ENCODE results near the gene KLRF2.

DNA sequence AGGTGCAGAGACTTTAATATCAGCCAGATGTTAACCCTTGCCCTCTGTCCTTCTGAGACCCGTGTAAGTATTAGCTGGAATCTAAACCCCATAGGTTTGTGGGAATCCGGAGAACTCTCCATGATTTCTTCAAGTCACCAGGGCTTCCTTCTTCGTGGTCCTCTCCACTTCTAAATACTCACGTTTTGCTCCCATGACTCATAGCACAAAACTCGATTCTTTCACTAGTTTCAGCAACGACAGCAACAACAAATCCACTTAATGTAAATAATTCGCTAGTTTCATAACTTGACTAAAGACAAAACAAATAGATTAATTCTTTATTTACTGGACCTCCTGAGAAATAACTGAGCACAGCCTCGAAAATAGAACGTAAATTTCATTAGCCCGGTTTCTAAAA is 55.3 kb downstream of the KLRF2 start:
- TF ChIP-seq, protein P1, sequence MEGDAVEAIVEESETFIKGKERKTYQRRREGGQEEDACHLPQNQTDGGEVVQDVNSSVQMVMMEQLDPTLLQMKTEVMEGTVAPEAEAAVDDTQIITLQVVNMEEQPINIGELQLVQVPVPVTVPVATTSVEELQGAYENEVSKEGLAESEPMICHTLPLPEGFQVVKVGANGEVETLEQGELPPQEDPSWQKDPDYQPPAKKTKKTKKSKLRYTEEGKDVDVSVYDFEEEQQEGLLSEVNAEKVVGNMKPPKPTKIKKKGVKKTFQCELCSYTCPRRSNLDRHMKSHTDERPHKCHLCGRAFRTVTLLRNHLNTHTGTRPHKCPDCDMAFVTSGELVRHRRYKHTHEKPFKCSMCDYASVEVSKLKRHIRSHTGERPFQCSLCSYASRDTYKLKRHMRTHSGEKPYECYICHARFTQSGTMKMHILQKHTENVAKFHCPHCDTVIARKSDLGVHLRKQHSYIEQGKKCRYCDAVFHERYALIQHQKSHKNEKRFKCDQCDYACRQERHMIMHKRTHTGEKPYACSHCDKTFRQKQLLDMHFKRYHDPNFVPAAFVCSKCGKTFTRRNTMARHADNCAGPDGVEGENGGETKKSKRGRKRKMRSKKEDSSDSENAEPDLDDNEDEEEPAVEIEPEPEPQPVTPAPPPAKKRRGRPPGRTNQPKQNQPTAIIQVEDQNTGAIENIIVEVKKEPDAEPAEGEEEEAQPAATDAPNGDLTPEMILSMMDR (IDR thresholded peaks at IDR 0.05 in 8 of 11, conservative IDR thresholded peaks at IDR 0.05 in 3 of 11) = no peak
- no peak for TF ChIP-seq POLR2A (IDR thresholded peaks at IDR 0.05)
